ENCODE results near the gene COX5A. TPM values are rescaled to one million over a fixed set of nuclear protein-coding genes. Genes with fewer than 3 reads are reported as not detected.

The COX5A gene
- total RNA-seq, 3 donors from 2014 or later, result 55.6 to 73.8 (median 58.3) TPM

- intact Hi-C loops (cut with DNase I; ENCODE audit: low total_unique reads), result no loop called here
- DNase-seq (ENCODE audit: low spot score in 2 of 2), result no peak
- Histone ChIP-seq H3K4me1 (no peaks in the 10 kb centered on the region), H3K27ac (no peak overlapping the region), H3K27me3 (no peaks in the 10 kb centered on the region), H3K9me3 (no peaks in the 10 kb centered on the region), H3K36me3 (no peaks in the 10 kb centered on the region), H3K4me3 (no peak overlapping the region)
- TF ChIP-seq POLR2A (IDR thresholded peaks at IDR 0.05) (no peak), CTCF (IDR thresholded peaks at IDR 0.05) (no peak), POLR2AphosphoS5 (IDR thresholded peaks at IDR 0.05) (no peak)
These were observed 39.7 kb upstream of the COX5A start for GRCh38 chr15:74977599-74977998.

GRCh38 chr15:74976159-74976558 is 38.3 kb upstream of the COX5A start:
- Histone ChIP-seq H3K4me3 (no peak overlapping the region), H3K36me3 (no peaks in the 10 kb centered on the region), H3K27ac (no peak overlapping the region), H3K9me3 (no peaks in the 10 kb centered on the region), H3K4me1 (no peaks in the 10 kb centered on the region), H3K27me3 (no peaks in the 10 kb centered on the region)
- DNase-seq (ENCODE audit: low spot score in 2 of 2), result no peak
- intact Hi-C loops (cut with DNase I; ENCODE audit: low total_unique reads), result no loop called here
- no peak for TF ChIP-seq POLR2AphosphoS5 (IDR thresholded peaks at IDR 0.05)
- TF ChIP-seq POLR2A (IDR thresholded peaks at IDR 0.05), result no peak
- TF ChIP-seq CTCF (IDR thresholded peaks at IDR 0.05), result no peak

- TF ChIP-seq CTCF (IDR thresholded peaks at IDR 0.05) (no peak), POLR2A (IDR thresholded peaks at IDR 0.05) (no peak), POLR2AphosphoS5 (IDR thresholded peaks at IDR 0.05) (no peak)
- Histone ChIP-seq H3K4me3 (no peak overlapping the region), H3K4me1 (no peaks in the 10 kb centered on the region), H3K9me3 (no peaks in the 10 kb centered on the region), H3K27ac (no peak overlapping the region), H3K36me3 (no peaks in the 10 kb centered on the region), H3K27me3 (no peaks in the 10 kb centered on the region)
- DNase-seq (ENCODE audit: low spot score in 2 of 2), result no peak
- intact Hi-C loops (cut with DNase I; ENCODE audit: low total_unique reads), result no loop called here
These were observed 29.8 kb upstream of the COX5A start for GRCh38 chr15:74967670-74968069.

- H3K9me3 ChIP-seq, result no peaks in the 10 kb centered on the region
- intact Hi-C loops (cut with DNase I; ENCODE audit: low total_unique reads), result loop anchor here (2.0 kb wide), 1 partner anchor 64 kb away; no protein-coding TSS in a partner anchor
- H3K27ac ChIP-seq, result peak overlapping the region in 1 of 2 donors; percentile 32
- DNase-seq (ENCODE audit: low spot score in 2 of 2), result no peak
- no peak overlapping the region for H3K4me3 ChIP-seq
- no peaks in the 10 kb centered on the region for H3K36me3 ChIP-seq
- no peaks in the 10 kb centered on the region for H3K4me1 ChIP-seq
- no peaks in the 10 kb centered on the region for H3K27me3 ChIP-seq
- TF ChIP-seq POLR2A (IDR thresholded peaks at IDR 0.05) (no peak), CTCF (IDR thresholded peaks at IDR 0.05) (no peak), POLR2AphosphoS5 (IDR thresholded peaks at IDR 0.05) (no peak)
These were observed 26.9 kb upstream of the COX5A start for GRCh38 chr15:74964794-74965193.

- H3K4me1 ChIP-seq, result no peaks in the 10 kb centered on the region
These were observed 25.3 kb upstream of the COX5A start for GRCh38 chr15:74963213-74963612.

More at GRCh38 chr15:74963213-74963612, 25.3 kb upstream of the COX5A start:
- TF ChIP-seq CTCF (IDR thresholded peaks at IDR 0.05), result no peak
- no peak for TF ChIP-seq POLR2A (IDR thresholded peaks at IDR 0.05)
- TF ChIP-seq POLR2AphosphoS5 (IDR thresholded peaks at IDR 0.05), result no peak
- H3K27ac ChIP-seq, result no peak overlapping the region
- no peaks in the 10 kb centered on the region for H3K27me3 ChIP-seq
- no peak overlapping the region for H3K4me3 ChIP-seq
- DNase-seq (ENCODE audit: low spot score in 2 of 2), result no peak
- no peaks in the 10 kb centered on the region for H3K9me3 ChIP-seq
- intact Hi-C loops (cut with DNase I; ENCODE audit: low total_unique reads), result no loop called here
- no peaks in the 10 kb centered on the region for H3K36me3 ChIP-seq

Measured in breast epithelium (tissue), 4 donors.